HCT116 (cell line): ENCODE measurements around the gene KAZN. TPM values are rescaled to one million over a fixed set of nuclear protein-coding genes. Genes with fewer than 3 reads are reported as not detected.

ENCODE experiments used
- ATAC-seq: fragments of 200-7000 bp; cut with Tn5 transposase; 2 replicates; pipeline ENCODE4 v1.9.1; 2020; ENCODE audit warnings: mild to moderate bottlenecking, moderate library complexity
- BruUV-seq: library from RNA; stranded (reverse); fragments of 400-500 nt; replicated peaks from 2 replicates; lab custom pipeline; 2021; lab: Mats Ljungman, UMichigan
- CTCF ChIA-PET: fragments of 300-600 bp; sonication (Branson Sonifier 250); formaldehyde crosslinking; loops from one replicate; lab custom pipeline; 2021; ENCODE audit warnings: antibody characterized with exemption; lab: Charles Lee
- POLR2A ChIA-PET: fragments of 300-600, 350-600 bp; sonication (Branson Sonifier 250); formaldehyde crosslinking; loops from one replicate; lab custom pipeline; 2021; ENCODE audit warnings: antibody characterized with exemption; lab: Charles Lee
- RAD21 ChIA-PET, 2 experiments: fragments of 300-600 bp; sonication (Branson Sonifier 250); formaldehyde crosslinking; loops; one replicate each; lab custom pipeline; 2023; ENCODE audit warnings: low total read pairs in 2 of 2; ENCODE audit not compliant: uncharacterized antibody in 2 of 2, unreplicated experiment in 2 of 2, low non-redundant PET in 1 of 2; lab: Charles Lee
- DNase-seq: peaks from one replicate; pipeline ENCODE4 v3.0.0-alpha.2; 2010; ENCODE audit warnings: low read depth, low spot score
- H2AFZ ChIP-seq: fragments of 200-600 bp; shearing (Covaris generic), sonication (generic); 2 replicates; pipeline ENCODE4 v1.6.1; 2017; ENCODE audit warnings: low read depth, mixed run types, mixed read lengths, antibody characterized with exemption, low read length; ENCODE audit not compliant: poor library complexity, severe bottlenecking
- H3K27ac ChIP-seq: 2 replicates; pipeline ENCODE4 v1.5.1; 2012; ENCODE audit warnings: low read depth, low read length
- H3K27me3 ChIP-seq: fragments of 200-600 bp; sonication (generic); 2 replicates; pipeline ENCODE4 v1.6.1; 2016; ENCODE audit warnings: mixed run types, low read length, mixed read lengths; ENCODE audit not compliant: insufficient read depth
- H3K36me3 ChIP-seq, 2 experiments: fragments of 200-500 bp in 1 of 2; fragments of 200-600 bp in 1 of 2; sonication (Bioruptor generic) in 1 of 2; sonication (generic) in 1 of 2; 2 replicates each; pipeline versions ENCODE4 v1.5.1 to v1.6.1; 2014 to 2016; ENCODE audit warnings: low read length in 2 of 2, inconsistent platforms in 1 of 2, mixed read lengths in 1 of 2, mixed run types in 1 of 2; ENCODE audit not compliant: insufficient read depth in 2 of 2, control insufficient read depth in 1 of 2
- H3K4me1 ChIP-seq, 2 experiments: fragments of 200-600 bp in 1 of 2; sonication (generic) in 1 of 2; 2 replicates each; pipeline versions ENCODE4 v1.5.1 to v1.6.1; 2012 to 2017; ENCODE audit warnings: low read length in 2 of 2, inconsistent platforms in 1 of 2, mild to moderate bottlenecking in 1 of 2, mixed read lengths in 1 of 2, mixed run types in 1 of 2, moderate library complexity in 1 of 2; ENCODE audit not compliant: insufficient read depth in 2 of 2, control insufficient read depth in 1 of 2
- H3K4me2 ChIP-seq: fragments of 200-600 bp; sonication (generic); 2 replicates; pipeline ENCODE4 v1.6.1; 2017; ENCODE audit warnings: mixed run types, low read length, mixed read lengths
- H3K4me3 ChIP-seq, 2 experiments: fragments of 200-600 bp in 1 of 2; sonication (generic) in 1 of 2; replicated peaks in 1 of 2; 2 replicates each; pipeline ENCODE4 v1.5.1; 2011 to 2016; ENCODE audit warnings: low read length in 2 of 2, control low read depth in 1 of 2, low read depth in 1 of 2, mild to moderate bottlenecking in 1 of 2, mixed read lengths in 1 of 2, mixed run types in 1 of 2
- H3K79me2 ChIP-seq: fragments of 200-600 bp; sonication (generic); 2 replicates; pipeline ENCODE4 v1.6.1; 2017; ENCODE audit warnings: mild to moderate bottlenecking, mixed run types, low read length, moderate library complexity, mixed read lengths; ENCODE audit not compliant: insufficient read depth
- H3K9ac ChIP-seq: fragments of 200-600 bp; sonication (generic); 2 replicates; pipeline ENCODE4 v1.6.1; 2016; ENCODE audit warnings: low read length, mixed read lengths
- H3K9me2 ChIP-seq: fragments of 200-600 bp; sonication (generic), shearing (Covaris generic); 2 replicates; pipeline ENCODE4 v1.6.1; 2017; ENCODE audit warnings: mixed run types, mild to moderate bottlenecking, moderate library complexity; ENCODE audit not compliant: insufficient read depth
- H3K9me3 ChIP-seq, 2 experiments: fragments of 200-500 bp in 1 of 2; fragments of 200-600 bp in 1 of 2; sonication (Bioruptor generic) in 1 of 2; sonication (generic) in 1 of 2; 2 replicates each; pipeline ENCODE4 v1.6.1; 2014 to 2017; ENCODE audit warnings: low read length in 2 of 2, mixed read lengths in 2 of 2, inconsistent platforms in 1 of 2, low read depth in 1 of 2, mild to moderate bottlenecking in 1 of 2, mixed run types in 1 of 2, moderate library complexity in 1 of 2; ENCODE audit not compliant: control insufficient read depth in 1 of 2, insufficient read depth in 1 of 2
- H4K20me1 ChIP-seq: fragments of 200-600 bp; sonication (generic), shearing (Covaris generic); 2 replicates; pipeline ENCODE4 v1.6.1; 2017; ENCODE audit warnings: mixed run types, mild to moderate bottlenecking, moderate library complexity; ENCODE audit not compliant: insufficient read depth
- JUND ChIP-seq: IDR thresholded peaks from 2 replicates; pipeline ENCODE4 v1.6.1; 2012
- intact Hi-C: fragments of 100-400 bp; cut with micrococcal nuclease; formaldehyde crosslinking; loops from 2 replicates; pipeline ENCODE4 v1.10.0; 2022
- total RNA-seq: library from RNA; stranded (reverse); gene quantifications from one replicate; pipeline ENCODE4 v1.2.1, GENCODE V29; 2021; ENCODE audit not compliant: unreplicated experiment
- TF ChIP-seq, protein P1 (sequence below), 3 experiments: fragments of 200-600 bp in 1 of 3; sonication (generic) in 1 of 3; IDR thresholded peaks in 2 of 3; conservative IDR thresholded peaks in 1 of 3; 2 replicates each; pipeline ENCODE4 v1.5.1; 2012 to 2017; ENCODE audit warnings: low read depth in 2 of 3, low read length in 2 of 3, antibody characterized with exemption in 1 of 3, borderline replicate concordance in 1 of 3, control low read depth in 1 of 3, mild to moderate bottlenecking in 1 of 3, mixed read lengths in 1 of 3, mixed run types in 1 of 3, moderate library complexity in 1 of 3; ENCODE audit not compliant: insufficient read depth in 1 of 3

Gene KAZN
- total RNA-seq, 1 experiment from 2014 or later: 13.4 TPM

DNA sequence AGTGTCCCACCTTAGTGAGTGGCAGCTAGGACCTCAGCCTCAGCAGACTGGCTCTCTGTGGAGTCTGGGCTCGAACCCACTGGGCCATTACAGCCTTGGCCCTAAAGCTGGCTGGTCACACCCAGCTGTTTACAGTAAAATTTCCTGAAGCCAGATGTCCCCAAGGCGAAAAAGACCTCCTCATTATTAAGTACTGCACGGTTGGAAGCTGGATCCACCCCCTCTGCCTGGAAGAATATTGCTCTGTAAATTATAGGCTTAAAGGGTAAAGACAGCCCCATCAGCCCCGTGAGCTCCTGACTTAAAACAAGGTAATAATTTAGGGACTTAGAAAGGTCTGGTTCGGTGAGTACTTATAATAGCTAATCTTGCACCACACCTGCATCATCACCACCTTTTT lies 524.8 kb downstream of the KAZN start:
- Histone ChIP-seq H3K4me1 (no peaks in the 10 kb centered on the region), H3K9me3 (no peaks in the 10 kb centered on the region), H3K9ac (no peak overlapping the region), H3K4me2 (no peak overlapping the region), H4K20me1 (no peaks in the 10 kb centered on the region), H3K79me2 (no peaks in the 10 kb centered on the region), H2AFZ (no peak overlapping the region), H3K27me3 (no peaks in the 10 kb centered on the region), H3K9me2 (no peaks in the 10 kb centered on the region), H3K36me3 (no peaks in the 10 kb centered on the region), H3K4me3 (no peak overlapping the region), H3K27ac (no peak overlapping the region)
- BruUV-seq: no TSS peak
- intact Hi-C loops: no loop called here
- POLR2A ChIA-PET: no interaction called here
- ATAC-seq (no peak), DNase-seq (no peak)
- CTCF ChIA-PET: no interaction called here
- TF ChIP-seq JUND: no peak
- RAD21 ChIA-PET: no interaction called here

DNA sequence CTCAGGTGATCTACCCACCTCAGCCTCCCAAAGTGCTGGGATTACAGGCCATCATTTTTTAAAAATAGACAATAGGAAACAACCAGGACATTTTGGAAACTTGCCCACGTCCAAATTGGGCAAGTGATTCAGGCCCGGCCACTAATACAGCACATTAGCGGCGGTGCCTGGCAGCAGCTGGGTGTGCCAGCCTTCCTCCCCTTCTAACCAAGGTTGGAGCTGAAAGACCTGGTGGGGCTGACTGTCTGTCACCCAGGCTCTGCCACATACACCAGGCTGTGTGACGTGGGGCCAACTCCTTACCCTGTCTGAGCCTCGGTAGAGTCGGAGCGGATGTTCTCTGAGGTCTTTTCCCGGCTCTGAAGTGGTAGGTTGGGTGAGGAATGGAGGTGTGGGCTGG lies 525.4 kb downstream of the KAZN start:
- no peaks in the 10 kb centered on the region for H3K79me2 ChIP-seq
- H3K36me3 ChIP-seq: no peaks in the 10 kb centered on the region
- RAD21 ChIA-PET: no interaction called here
- no peak overlapping the region for H3K4me2 ChIP-seq
- no peak overlapping the region for H2AFZ ChIP-seq
- no peaks in the 10 kb centered on the region for H3K9me3 ChIP-seq
- no peak overlapping the region for H3K9ac ChIP-seq
- ATAC-seq (no peak), DNase-seq (no peak)
- H3K4me3 ChIP-seq: no peak overlapping the region
- CTCF ChIA-PET: no interaction called here
- POLR2A ChIA-PET: no interaction called here
- H3K4me1 ChIP-seq: peaks cover 0 to 4% of the 10 kb centered on the region in 2 experiments; a peak in 1 of 4 replicates
- TF ChIP-seq, protein P1, sequence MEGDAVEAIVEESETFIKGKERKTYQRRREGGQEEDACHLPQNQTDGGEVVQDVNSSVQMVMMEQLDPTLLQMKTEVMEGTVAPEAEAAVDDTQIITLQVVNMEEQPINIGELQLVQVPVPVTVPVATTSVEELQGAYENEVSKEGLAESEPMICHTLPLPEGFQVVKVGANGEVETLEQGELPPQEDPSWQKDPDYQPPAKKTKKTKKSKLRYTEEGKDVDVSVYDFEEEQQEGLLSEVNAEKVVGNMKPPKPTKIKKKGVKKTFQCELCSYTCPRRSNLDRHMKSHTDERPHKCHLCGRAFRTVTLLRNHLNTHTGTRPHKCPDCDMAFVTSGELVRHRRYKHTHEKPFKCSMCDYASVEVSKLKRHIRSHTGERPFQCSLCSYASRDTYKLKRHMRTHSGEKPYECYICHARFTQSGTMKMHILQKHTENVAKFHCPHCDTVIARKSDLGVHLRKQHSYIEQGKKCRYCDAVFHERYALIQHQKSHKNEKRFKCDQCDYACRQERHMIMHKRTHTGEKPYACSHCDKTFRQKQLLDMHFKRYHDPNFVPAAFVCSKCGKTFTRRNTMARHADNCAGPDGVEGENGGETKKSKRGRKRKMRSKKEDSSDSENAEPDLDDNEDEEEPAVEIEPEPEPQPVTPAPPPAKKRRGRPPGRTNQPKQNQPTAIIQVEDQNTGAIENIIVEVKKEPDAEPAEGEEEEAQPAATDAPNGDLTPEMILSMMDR (IDR thresholded peaks at IDR 0.05 in 2 of 3, conservative IDR thresholded peaks at IDR 0.05 in 1 of 3; ENCODE audit: borderline replicate concordance in 1 of 3, insufficient read depth in 1 of 3, low read depth in 2 of 3, low read length in 2 of 3): no peak
- no TSS peak for BruUV-seq
- H3K9me2 ChIP-seq: no peaks in the 10 kb centered on the region
- H3K27ac ChIP-seq: no peak overlapping the region
- intact Hi-C loops: no loop called here
- H3K27me3 ChIP-seq: no peaks in the 10 kb centered on the region
- no peaks in the 10 kb centered on the region for H4K20me1 ChIP-seq
